Parathyroid adenoma (tissue), 2 donors: ENCODE results near the gene SH3GLB2.
"Not testable (repeated sequence)": the region's sequence is repeated elsewhere in the genome, so short reads cannot be mapped to it uniquely, and the experiment has no call there.

Experiments
- H2AFZ ChIP-seq: fragments of 300-600 bp; sonication (generic); one replicate; pipeline ENCODE4 v1.7.0; 2017; ENCODE audit warnings: antibody characterized with exemption, mild to moderate bottlenecking
- H3K27ac ChIP-seq: fragments of 300-600 bp; sonication (generic); one replicate; pipeline ENCODE4 v1.7.0; 2017
- H3K27me3 ChIP-seq: fragments of 300-600 bp; sonication (generic); one replicate; pipeline ENCODE4 v1.7.0; 2017; ENCODE audit warnings: low read length; ENCODE audit not compliant: control insufficient read depth, insufficient read depth
- H3K36me3 ChIP-seq: fragments of 300-600 bp; sonication (generic); one replicate; pipeline ENCODE4 v1.7.0; 2017; ENCODE audit warnings: low read length; ENCODE audit not compliant: control insufficient read depth, insufficient read depth
- H3K4me1 ChIP-seq: fragments of 300-600 bp; sonication (generic); one replicate; pipeline ENCODE4 v1.7.0; 2017; ENCODE audit warnings: control low read depth
- H3K4me2 ChIP-seq: fragments of 300-600 bp; sonication (generic); one replicate; pipeline ENCODE4 v1.7.0; 2017; ENCODE audit warnings: low read length
- H3K4me3 ChIP-seq: fragments of 300-600 bp; sonication (generic); one replicate; pipeline ENCODE4 v1.7.0; 2017; ENCODE audit warnings: low read depth, low read length
- H3K79me2 ChIP-seq: fragments of 300-600 bp; sonication (generic); one replicate; pipeline ENCODE4 v1.7.0; 2017; ENCODE audit warnings: control low read depth
- H3K9ac ChIP-seq: fragments of 300-600 bp; sonication (generic); one replicate; pipeline ENCODE4 v1.7.0; 2017; ENCODE audit warnings: mild to moderate bottlenecking
- H3K9me3 ChIP-seq: fragments of 300-600 bp; sonication (generic); one replicate; pipeline ENCODE4 v1.7.0; 2017; ENCODE audit warnings: low read length; ENCODE audit not compliant: control insufficient read depth
- TF ChIP-seq, protein P1 (sequence below): fragments of 300-600 bp; sonication (generic); IDR thresholded peaks from one replicate; pipeline ENCODE4 v1.7.0; 2017; ENCODE audit warnings: antibody characterized with exemption, mild to moderate bottlenecking
- donor health status: primary hyperparathyroidism.

The SH3GLB2 gene

DNA sequence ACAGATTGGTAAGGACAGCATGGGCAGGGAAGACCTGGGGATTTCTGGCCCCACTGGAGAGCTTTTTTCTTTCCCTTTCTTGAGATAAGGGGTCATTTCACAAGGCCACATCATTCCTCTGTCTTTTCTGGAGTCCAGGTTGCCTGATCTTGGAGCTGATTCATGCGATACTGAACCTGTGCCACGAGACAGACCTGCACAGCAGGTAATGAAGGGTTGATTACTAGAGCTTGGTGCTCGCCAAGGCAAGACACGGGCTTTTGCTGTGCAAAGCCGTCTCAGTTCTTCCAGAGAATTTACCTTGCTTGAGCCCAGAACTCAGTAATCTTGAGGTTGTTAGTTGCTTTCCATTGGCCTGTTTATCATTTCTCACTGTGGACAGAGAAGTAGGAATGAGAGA is 41.5 kb downstream of the SH3GLB2 start:
- H3K4me1 ChIP-seq, result no peaks in the 10 kb centered on the region
- no peak overlapping the region for H3K27ac ChIP-seq
- H3K36me3 ChIP-seq, result no peaks in the 10 kb centered on the region
- H3K4me3 ChIP-seq, result no peak overlapping the region
- H3K9ac ChIP-seq, result no peak overlapping the region
- no peak overlapping the region for H2AFZ ChIP-seq
- no peaks in the 10 kb centered on the region for H3K79me2 ChIP-seq
- H3K4me2 ChIP-seq, result no peak overlapping the region
- TF ChIP-seq, protein P1, sequence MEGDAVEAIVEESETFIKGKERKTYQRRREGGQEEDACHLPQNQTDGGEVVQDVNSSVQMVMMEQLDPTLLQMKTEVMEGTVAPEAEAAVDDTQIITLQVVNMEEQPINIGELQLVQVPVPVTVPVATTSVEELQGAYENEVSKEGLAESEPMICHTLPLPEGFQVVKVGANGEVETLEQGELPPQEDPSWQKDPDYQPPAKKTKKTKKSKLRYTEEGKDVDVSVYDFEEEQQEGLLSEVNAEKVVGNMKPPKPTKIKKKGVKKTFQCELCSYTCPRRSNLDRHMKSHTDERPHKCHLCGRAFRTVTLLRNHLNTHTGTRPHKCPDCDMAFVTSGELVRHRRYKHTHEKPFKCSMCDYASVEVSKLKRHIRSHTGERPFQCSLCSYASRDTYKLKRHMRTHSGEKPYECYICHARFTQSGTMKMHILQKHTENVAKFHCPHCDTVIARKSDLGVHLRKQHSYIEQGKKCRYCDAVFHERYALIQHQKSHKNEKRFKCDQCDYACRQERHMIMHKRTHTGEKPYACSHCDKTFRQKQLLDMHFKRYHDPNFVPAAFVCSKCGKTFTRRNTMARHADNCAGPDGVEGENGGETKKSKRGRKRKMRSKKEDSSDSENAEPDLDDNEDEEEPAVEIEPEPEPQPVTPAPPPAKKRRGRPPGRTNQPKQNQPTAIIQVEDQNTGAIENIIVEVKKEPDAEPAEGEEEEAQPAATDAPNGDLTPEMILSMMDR, result no peak
- no peaks in the 10 kb centered on the region for H3K27me3 ChIP-seq
- H3K9me3 ChIP-seq, result no peaks in the 10 kb centered on the region

DNA sequence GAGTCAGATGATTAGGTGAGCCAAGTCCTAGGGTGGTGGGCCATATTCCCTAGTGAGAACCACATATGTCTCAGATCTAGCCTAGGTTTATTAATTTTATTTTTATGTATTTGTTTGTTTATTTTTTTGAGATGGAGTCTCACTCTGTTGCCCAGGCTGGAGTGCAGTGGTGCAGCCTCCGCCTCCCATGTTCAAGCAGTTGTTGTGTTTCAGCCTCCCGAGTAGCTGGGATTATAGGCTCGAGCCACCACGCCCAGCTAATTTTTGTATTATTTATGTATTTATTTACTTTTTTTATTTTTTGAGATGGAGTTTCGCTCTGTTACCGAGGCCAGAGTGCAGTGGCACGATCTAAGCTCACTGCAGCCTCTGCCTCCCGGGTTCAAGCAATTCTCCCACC is 44.6 kb downstream of the SH3GLB2 start:
- Histone ChIP-seq H3K4me1 (no peaks in the 10 kb centered on the region), H3K79me2 (no peaks in the 10 kb centered on the region), H2AFZ (no peak overlapping the region), H3K36me3 (no peaks in the 10 kb centered on the region), H3K4me2 (no peak overlapping the region), H3K27me3 (no peaks in the 10 kb centered on the region), H3K4me3 (no peak overlapping the region), H3K27ac (no peak overlapping the region), H3K9me3 (no peaks in the 10 kb centered on the region), H3K9ac (no peak overlapping the region)
- TF ChIP-seq, protein P1, result no peak

DNA sequence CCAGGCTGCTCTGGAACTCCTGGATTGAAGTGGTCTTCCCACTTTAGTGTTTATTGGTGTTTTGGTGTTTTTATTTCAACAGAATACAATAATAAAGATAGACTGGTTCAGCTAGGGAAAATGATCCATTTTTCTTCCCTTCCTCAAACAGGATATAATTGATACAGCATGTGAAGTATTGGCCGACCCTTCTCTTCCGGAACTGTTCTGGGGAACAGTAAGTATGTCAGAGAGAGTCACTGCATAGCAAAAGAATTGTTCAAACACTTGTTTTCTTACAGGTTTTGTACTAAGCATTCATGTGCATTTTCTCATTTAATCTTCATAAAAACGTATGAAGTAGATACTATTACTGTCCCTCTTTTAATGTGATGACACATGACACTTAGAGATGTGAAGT is 49.0 kb downstream of the SH3GLB2 start:
- Histone ChIP-seq H2AFZ (no peak overlapping the region), H3K4me3 (no peak overlapping the region), H3K4me2 (no peak overlapping the region), H3K36me3 (no peaks in the 10 kb centered on the region), H3K27me3 (no peaks in the 10 kb centered on the region), H3K4me1 (no peaks in the 10 kb centered on the region), H3K79me2 (no peaks in the 10 kb centered on the region), H3K27ac (no peak overlapping the region), H3K9ac (no peak overlapping the region), H3K9me3 (no peaks in the 10 kb centered on the region)
- TF ChIP-seq, protein P1, result no peak

DNA sequence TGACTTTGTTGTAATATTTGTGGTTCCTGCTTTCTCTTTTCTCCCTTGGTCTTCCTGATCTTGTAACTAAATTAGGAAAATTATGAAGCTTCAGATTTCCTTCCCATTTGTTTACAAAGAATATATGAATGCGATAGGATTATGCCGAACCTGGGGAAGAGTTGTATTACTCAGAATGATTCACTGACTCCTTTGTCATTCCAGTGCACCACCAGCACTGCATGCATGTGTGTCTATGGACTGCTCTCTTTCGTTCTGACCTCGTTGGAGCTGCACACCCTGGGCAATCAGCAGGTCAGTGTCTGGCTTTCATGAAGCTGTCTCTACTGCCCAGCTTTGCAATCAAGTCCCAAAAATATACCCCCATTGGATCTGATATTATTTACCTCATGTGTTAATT is 55.2 kb downstream of the SH3GLB2 start:
- H3K4me3 ChIP-seq, result no peak overlapping the region
- H3K27ac ChIP-seq, result no peak overlapping the region
- no peaks in the 10 kb centered on the region for H3K36me3 ChIP-seq
- H2AFZ ChIP-seq, result no peak overlapping the region
- no peaks in the 10 kb centered on the region for H3K9me3 ChIP-seq
- no peaks in the 10 kb centered on the region for H3K27me3 ChIP-seq
- no peaks in the 10 kb centered on the region for H3K79me2 ChIP-seq
- H3K4me1 ChIP-seq, result no peaks in the 10 kb centered on the region
- H3K9ac ChIP-seq, result no peak overlapping the region
- no peak overlapping the region for H3K4me2 ChIP-seq
- TF ChIP-seq, protein P1, result no peak

DNA sequence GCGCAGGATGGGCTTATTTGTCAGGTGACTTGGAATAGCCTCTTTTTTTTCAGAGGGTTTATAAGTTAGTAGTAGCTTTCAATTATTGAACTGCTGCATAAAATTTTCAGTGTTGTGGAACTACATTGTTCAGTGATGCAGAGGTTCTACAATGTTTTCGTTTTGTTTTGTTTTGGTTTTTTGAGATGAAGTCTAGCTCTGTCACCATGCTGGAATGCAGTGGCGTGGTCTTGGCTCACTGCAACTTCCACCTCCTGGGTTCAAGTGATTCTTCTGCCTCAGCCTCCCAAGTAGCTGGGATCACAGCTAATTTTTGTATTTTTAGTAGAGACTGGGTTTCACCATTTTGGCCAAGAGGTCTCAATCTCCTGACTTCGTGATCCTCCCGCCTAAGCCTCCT is 58.6 kb downstream of the SH3GLB2 start:
- TF ChIP-seq, protein P1, result no peak
- no peak overlapping the region for H2AFZ ChIP-seq
- H3K36me3 ChIP-seq, result no peaks in the 10 kb centered on the region

DNA sequence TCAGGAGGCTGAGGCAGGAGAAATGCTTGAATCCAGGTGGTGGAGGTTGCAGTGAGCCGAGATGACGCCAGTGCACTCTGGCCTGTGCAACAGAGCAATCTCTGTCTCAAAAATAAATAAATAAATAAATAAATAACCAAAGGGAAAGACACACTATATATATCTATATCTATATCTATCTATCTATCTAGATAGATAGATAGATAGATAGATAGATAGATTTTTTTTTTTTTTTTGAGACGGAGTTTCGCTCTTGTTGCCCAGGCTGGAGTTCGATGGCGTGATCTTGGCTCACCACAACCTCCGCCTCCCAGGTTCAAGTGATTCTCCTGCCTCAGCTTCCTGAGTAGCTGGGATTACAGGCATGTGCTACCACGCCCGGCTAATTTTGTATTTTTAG is 66.7 kb downstream of the SH3GLB2 start:
- H3K27me3 ChIP-seq, H3K4me3 ChIP-seq, H3K27ac ChIP-seq, H3K4me1 ChIP-seq, H3K79me2 ChIP-seq, H3K9ac ChIP-seq, H2AFZ ChIP-seq, H3K9me3 ChIP-seq, H3K4me2 ChIP-seq, H3K36me3 ChIP-seq: not testable (repeated sequence)

More for the DNA sequence above, 58.6 kb downstream of the SH3GLB2 start:
- H3K27ac ChIP-seq, result no peak overlapping the region
- no peak overlapping the region for H3K9ac ChIP-seq
- no peaks in the 10 kb centered on the region for H3K4me1 ChIP-seq
- H3K9me3 ChIP-seq, result no peaks in the 10 kb centered on the region
- no peak overlapping the region for H3K4me2 ChIP-seq
- H3K4me3 ChIP-seq, result no peak overlapping the region
- no peaks in the 10 kb centered on the region for H3K27me3 ChIP-seq
- H3K79me2 ChIP-seq, result no peaks in the 10 kb centered on the region
